Measurements from ENCODE around the gene SHC3.

DNA sequence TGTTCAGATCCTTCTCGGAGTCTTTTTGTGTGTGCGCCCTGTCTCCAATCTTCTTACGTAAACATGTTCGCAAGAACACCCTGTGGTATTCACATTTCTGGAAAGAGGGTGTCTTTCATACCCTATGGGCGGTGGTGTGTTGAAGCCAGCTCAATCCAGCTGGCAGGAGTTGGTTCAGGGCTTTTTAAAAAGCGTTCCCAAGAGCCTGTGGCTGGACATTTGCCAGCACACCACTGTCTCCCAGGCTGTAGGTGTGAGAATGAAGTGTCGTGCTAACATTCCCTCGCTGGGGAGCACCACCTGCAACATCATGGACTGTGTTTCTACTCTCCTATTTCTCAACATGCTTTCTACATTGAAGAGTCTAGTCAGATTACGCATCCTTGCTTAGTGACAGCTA is 135.6 kb downstream of the SHC3 start:
- TF ChIP-seq, protein P1, sequence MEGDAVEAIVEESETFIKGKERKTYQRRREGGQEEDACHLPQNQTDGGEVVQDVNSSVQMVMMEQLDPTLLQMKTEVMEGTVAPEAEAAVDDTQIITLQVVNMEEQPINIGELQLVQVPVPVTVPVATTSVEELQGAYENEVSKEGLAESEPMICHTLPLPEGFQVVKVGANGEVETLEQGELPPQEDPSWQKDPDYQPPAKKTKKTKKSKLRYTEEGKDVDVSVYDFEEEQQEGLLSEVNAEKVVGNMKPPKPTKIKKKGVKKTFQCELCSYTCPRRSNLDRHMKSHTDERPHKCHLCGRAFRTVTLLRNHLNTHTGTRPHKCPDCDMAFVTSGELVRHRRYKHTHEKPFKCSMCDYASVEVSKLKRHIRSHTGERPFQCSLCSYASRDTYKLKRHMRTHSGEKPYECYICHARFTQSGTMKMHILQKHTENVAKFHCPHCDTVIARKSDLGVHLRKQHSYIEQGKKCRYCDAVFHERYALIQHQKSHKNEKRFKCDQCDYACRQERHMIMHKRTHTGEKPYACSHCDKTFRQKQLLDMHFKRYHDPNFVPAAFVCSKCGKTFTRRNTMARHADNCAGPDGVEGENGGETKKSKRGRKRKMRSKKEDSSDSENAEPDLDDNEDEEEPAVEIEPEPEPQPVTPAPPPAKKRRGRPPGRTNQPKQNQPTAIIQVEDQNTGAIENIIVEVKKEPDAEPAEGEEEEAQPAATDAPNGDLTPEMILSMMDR (conservative IDR thresholded peaks at IDR 0.05 in 1 of 2, IDR thresholded peaks at IDR 0.05 in 1 of 2; ENCODE audit: extremely low read depth in 1 of 2, insufficient read depth in 1 of 2, low read depth in 1 of 2, low read length in 2 of 2): no peak
- no peak for TF ChIP-seq EZH2 (IDR thresholded peaks at IDR 0.05; ENCODE audit: borderline replicate concordance, low read length)

Measured in mammary epithelial cell (primary cell).